ENCODE data around the gene TFF3.

DNA sequence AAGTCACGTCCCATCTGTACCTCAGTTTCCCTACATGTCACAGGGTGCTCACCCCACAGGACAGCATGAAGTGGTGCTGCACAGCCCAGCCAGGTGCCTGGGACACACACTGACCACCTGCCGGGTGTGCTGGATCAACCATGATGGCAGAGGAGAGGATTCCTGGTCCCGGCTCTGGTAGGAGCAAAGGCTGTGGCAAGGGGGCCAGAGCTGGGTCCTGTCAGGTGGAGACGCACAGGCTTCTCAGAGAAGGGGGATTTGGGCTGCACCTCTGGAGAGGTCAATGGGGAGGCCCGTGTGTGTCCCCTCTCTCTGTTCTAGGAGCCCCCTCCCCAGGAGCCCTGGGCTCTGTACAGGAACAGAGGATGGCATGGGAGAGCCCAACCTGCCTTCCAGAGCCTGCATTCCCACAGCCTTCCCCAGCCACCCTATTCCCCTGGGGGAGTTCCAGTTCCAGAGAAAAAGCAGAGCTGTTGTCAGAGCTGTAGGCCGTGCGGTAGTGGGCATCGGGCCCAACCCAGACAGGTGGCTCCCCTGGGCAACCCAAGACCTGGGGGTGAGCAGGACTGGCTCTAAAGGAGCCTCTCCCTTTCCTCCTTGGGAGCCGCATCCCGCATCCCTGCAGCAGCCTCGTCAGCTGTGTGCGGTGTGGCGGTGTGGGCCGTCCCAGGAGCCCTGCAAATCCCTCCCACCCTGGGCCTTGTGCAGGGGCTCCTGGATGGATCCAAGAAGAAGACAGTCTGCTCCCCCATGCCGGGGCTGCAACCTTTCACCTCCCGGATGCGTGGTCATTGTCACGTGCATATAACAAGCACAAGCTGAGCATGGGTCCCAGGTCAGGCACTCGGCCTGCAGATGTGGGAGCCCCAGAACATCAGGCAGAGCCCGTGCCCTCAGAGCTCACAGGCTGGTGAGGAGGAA is 2.9 kb upstream of the TFF3 start:
- TF ChIP-seq CTCF (conservative IDR thresholded peaks at IDR 0.05) (no peak), ZFX (IDR thresholded peaks at IDR 0.05) (no peak)

All from C4-2B (cell line).